Fibroblast of villous mesenchyme (primary cell): Measurements from ENCODE around the gene ADARB2. TPM values are rescaled to one million over a fixed set of nuclear protein-coding genes. Genes with fewer than 3 reads are reported as not detected.

Source experiments
- DNase-seq: peaks from one replicate; pipeline ENCODE4 v3.0.0-alpha.2; 2010; ENCODE audit warnings: low read depth
- H3K4me3 ChIP-seq: 2 replicates; pipeline ENCODE4 v1.5.1; 2011; ENCODE audit warnings: low read depth, mild to moderate bottlenecking, low read length
- CTCF ChIP-seq: IDR thresholded peaks from 2 replicates; pipeline ENCODE4 v1.5.1; 2012; ENCODE audit warnings: low read depth, mild to moderate bottlenecking, low read length; ENCODE audit not compliant: insufficient read depth
- total RNA-seq: library from RNA; depleted of rRNA; stranded (reverse); fragments of >200 nt; gene quantifications from 2 replicates; pipeline ENCODE4 v1.2.3, GENCODE V29; 2012

The ADARB2 gene
- total RNA-seq, 1 donor: not detected

DNA sequence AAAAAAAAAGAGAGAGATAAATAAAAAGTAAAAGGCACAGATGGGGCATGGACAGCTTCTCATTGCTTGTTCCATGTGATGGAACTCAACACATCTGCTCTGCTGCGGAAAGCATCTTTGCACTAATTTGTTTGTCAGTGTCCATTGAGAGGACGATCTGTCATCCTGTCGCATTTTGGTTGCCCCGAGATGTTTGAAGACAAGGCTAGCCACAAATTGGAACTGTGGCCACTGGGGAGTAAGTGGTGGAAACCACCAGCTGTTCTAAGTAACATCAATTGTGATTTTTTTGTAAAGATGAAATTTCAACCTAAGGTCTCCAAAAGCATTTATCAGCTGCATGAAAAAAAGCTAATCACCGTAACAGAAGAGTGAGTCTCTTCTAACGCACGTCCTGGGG, 312.7 kb downstream of the ADARB2 start:
- no peak overlapping the region for H3K4me3 ChIP-seq
- TF ChIP-seq CTCF: no peak
- no peak for DNase-seq

DNA sequence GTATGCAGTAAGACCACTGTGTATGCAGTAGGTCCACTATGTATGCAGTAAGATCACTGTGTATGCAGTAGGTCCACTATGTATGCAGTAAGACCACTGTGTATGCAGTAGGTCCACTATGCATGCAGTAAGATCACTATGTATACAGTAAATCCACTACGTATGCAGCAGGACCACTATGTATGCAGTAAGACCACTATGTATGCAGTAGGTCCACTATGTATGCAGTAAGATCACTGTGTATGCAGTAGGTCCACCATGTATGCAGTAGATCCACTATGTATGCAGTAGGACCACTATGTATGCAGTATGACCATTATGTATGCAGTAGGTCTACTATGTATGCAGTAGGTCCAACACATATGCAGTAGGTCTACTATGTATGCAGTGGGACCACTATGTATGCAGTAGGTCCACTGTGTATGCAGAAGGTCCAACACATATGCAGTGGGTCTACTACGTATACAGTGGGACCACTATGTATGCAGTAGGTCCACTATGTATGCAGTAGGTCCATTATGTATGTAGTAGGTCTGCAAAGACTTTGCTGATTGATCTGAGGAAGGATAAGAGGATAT, 313.6 kb downstream of the ADARB2 start:
- no peak for TF ChIP-seq CTCF
- no peak for DNase-seq
- H3K4me3 ChIP-seq: no peak overlapping the region

GRCh38 chr10:1422275-1422674, 315.1 kb downstream of the ADARB2 start:
- no peak for TF ChIP-seq CTCF
- no peak overlapping the region for H3K4me3 ChIP-seq
- DNase-seq: no peak

DNA sequence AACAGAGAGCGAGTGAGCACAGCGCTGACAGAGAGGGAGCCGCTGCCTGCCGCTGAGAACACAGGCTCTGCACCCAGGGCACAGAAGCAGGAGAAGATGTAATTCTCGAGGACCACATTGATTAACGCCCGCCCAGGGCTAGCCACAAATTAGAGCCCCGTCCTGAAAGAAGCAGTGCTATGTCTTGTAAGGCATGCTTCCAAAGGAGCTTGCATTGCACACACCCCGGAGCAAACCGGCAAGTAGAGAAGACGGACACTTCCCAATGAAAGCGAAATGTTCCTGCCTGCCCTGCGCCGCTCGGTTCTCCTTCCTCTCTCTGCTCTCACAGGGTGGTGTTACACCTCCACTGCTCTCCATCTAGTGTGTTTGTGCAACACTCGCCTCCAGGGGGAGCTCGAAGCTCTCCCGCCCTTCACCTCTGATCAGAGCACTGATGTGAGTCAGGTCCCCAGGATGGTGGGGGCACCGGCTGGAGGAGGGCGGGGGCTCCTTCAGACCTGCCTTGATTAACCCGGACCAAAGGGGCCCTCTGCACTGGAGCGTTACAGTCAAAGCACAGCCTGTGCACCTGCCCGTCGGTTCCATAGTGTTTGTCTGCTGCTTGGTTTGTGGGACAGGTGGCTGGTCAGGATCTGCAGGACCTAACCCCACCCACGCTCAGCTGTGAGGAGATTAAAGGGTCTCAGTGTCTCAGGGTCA, 316.5 kb downstream of the ADARB2 start:
- DNase-seq: no peak
- no peak overlapping the region for H3K4me3 ChIP-seq
- TF ChIP-seq CTCF: peak; percentile 9

GRCh38 chr10:1419796-1420610, 317.3 kb downstream of the ADARB2 start:
- no peak overlapping the region for H3K4me3 ChIP-seq
- no peak for DNase-seq
- TF ChIP-seq CTCF: no peak

DNA sequence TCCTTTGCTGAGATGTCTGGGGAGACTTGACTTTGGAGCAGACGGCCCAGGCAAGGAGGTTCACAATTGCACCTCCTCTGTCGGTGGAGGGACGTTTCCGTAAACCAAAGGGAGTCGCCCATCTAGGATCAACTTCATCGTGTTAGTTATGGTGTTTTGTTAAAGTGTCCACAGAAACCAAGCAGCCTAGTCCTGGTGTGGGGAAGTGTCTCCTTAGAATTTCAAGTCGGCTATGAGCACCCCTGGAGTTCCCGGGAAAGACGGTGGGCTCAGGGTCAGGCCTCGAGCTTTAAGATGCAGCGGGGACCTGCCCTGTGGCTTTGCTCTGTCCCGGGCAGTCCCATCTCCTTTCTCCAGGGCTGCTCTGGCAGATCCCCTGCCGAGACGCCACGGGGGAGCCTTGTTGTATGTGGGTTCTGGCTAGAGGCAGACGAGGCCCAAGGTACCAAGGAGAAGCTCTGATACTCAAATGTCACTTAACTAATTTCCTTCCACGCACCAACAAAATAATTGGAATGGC, 319.2 kb downstream of the ADARB2 start:
- H3K4me3 ChIP-seq: no peak overlapping the region
- DNase-seq: no peak
- no peak for TF ChIP-seq CTCF
